NCI-H2196 treated with DMSO at 0.1 percent for 48 hours (cell line): ENCODE data around the gene MAD1L1.
"Not testable (repeated sequence)": the region's sequence is repeated elsewhere in the genome, so short reads cannot be mapped to it uniquely, and the experiment has no call there.

ENCODE experiments used
- DNase-seq: peaks from one replicate; lab custom pipeline; 2025; ENCODE audit not compliant: unreplicated experiment; lab: John Stamatoyannopoulos, UW

MAD1L1 gene

DNA sequence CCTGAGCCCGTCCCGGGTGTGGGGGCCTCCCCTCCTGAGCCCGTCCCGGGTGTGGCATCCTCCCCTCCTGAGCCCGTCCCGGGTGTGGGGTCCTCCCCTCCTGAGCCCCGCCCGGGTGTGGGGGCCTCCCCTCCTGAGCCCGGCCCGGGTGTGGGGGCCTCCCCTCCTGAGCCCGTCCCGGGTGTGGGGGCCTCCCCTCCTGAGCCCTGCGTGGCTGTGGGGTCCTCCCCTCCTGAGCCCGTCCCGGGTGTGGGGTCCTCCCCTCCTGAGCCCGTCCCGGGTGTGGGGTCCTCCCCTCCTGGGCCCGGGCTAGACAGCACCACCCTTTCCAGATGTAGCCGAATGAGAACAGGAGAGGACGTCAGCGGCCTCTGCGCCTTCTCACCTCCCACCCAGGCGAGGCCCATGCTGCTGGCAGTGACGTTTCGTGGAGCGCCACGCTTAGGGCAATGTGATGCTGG lies 405.2 kb downstream of the MAD1L1 start:
- not testable (repeated sequence) for DNase-seq

GRCh38 chr7:1826931-1827330 lies 405.8 kb downstream of the MAD1L1 start:
- DNase-seq = not testable (repeated sequence)

GRCh38 chr7:1825897-1826741 lies 406.6 kb downstream of the MAD1L1 start:
- no peak for DNase-seq

DNA sequence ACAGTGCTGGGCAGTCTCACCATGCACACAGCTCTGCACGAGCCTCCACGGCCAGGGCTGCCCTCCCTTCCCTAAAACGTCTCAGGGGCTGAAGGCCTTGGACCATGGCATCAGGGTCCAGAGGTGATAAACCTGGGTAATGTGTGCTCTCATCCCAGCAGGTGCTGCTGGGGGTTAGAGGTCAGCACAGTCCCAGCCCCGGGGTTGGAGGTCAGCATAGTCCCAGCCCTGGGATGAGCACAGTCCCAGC lies 407.2 kb downstream of the MAD1L1 start:
- DNase-seq = not testable (repeated sequence)

- DNase-seq = not testable (repeated sequence)
Observed at GRCh38 chr7:1824882-1825646, 407.7 kb downstream of the MAD1L1 start.

GRCh38 chr7:1824151-1824881 lies 408.4 kb downstream of the MAD1L1 start:
- not testable (repeated sequence) for DNase-seq

GRCh38 chr7:1823376-1824150 lies 409.2 kb downstream of the MAD1L1 start:
- no peak for DNase-seq

DNA sequence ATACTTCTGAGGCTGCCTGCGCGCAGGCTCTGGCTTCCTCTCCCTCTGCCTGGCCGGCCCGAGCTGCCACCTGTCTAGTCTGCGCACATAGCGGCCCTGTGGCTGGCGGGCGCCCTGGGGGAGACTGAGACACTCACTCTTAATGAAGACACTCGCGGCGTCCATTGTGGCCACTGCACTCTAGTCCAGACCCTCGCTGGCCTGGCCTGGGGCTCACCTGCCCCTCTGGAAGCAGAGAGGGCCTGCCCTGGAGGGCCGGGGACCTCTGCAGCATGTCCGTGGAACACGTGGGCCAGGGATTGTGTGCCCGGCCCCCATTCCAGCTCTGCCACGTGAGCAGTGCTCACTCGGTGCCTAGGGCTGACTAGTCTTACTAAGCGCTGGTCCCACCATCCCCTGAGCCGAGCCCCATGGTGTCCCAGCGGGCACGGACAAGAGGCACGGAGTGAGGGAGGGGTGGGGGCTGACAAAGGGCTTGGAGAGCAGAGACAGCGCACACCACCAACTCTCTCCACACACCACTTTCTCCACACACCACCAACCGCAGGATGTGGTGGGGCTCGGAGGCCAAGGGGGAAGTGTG lies 413.4 kb downstream of the MAD1L1 start:
- no peak for DNase-seq

GRCh38 chr7:1818575-1819258 lies 414.0 kb downstream of the MAD1L1 start:
- DNase-seq = no peak

GRCh38 chr7:1817061-1817712 lies 415.6 kb downstream of the MAD1L1 start:
- DNase-seq = no peak

DNA sequence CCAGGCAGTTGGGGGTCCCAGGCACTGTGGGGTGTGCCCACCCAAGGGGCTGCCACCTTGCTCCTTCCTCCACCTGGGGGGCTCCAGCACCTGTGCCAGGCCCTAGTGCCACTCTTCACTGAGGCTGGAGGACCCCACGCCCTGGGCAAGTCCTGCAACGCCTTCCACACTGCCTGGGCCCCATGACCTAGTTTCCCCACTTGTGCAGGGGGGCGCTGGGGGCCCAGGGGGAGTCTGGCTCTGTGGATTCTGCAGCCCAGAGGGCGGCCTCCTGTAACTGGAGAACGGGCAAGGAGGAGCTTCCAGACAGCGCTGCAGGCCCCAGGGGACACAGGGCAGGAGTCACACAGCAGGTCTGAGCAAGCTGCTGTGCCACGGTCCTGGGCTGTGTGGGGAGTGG lies 416.3 kb downstream of the MAD1L1 start:
- not testable (repeated sequence) for DNase-seq

DNA sequence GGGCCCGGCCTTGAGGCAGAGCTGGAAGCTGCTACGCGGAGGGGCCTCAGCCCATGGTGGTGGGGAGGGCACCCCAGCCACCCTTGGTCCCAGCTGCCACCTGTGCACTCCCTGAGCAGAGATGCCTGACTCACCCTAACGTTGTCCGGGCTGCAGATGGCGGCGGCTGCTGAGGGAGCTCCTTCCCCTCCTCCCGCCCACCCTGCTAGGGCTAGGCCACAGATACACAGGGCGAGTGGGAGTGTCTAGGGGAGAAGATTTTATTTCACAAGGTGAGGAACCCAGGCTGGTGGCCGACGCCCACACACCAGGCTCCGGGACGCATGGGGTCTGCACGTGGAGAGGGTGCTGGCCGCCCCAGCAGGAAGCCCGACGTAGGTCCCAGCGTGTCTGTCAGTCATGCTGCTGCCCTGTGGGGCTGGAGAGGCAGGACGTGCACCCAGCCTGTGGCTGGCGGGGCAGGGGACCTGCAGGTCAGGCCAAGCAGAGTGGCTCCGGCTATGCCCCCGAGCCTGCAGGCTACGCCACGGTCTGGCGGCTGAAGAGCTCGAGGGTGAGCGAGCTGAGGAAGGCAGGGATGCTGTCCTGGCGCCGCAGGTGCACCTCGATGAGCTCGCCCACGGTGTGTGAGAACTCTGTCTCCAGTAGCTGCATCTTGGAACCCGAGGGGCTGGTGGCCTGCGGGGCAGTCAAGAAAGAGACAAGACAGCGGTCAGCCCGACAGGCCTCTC lies 417.0 kb downstream of the MAD1L1 start:
- not testable (repeated sequence) for DNase-seq

DNA sequence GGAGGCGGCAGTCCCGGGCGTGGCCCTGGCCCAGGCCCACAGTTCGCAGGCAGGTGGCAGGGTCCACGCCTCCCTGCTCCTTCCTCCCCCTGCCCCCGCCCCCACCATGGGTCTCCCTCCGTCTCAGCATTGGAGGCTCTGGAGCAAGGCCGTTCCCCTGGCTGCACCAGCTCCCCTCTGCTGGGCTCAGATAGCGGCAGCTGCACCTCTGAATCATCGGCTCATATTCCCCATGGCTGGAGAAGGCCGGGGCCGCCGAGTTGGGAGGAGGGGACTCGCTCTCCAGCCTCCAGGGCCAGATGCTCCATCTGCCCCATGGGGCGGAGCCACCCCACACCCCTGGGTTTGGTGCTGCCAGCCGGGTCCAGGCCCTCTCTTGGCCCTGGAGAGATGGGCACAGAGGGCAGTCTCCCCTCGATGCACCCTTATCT lies 417.7 kb downstream of the MAD1L1 start:
- DNase-seq = peak; percentile 48

- no peak for DNase-seq
Observed at GRCh38 chr7:1814089-1814811, 418.5 kb downstream of the MAD1L1 start.

- no peak for DNase-seq
Observed at GRCh38 chr7:1813394-1814088, 419.2 kb downstream of the MAD1L1 start.

DNA sequence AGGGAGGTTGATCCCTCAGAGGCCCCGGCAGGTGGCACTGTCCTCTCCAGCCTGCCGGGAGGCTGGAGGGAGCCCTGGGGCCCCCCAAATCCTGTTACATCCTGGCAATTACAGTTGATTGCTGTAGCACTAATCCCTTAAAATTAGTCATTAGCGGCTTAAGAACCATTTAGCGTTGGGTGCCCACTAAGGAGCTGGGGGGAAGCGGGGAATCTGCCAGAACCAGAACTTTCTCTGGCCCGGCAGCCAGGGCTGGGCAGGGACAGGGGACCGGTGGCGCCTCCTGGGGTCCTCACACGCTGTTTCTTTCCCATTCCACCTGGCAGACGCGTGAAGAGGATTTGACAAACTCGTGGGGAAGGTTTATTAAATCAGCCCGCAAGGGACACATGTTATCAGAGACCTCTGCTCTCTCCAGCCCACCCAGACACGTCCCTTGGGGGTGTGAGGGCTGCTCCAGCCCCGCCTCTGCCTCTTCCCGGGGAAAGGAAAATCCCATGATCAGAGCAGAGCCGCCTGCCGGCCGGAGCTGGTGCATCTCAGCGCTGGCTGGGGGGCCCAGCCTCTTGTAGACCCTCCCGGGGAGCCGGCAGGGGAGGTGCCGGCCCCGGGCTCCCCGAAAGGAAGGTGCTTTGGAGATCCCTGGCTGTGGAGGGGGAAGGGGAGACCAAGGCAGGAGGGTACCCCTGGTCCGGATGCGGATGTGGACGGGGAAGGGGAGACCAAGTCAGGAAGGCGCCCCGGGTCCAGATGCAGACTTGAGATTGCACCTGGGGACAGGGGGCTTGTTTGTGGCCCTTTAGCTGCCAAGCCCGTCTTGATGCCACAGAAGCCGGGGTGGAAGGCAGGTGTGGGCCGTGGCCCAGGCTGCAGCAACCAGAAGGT lies 420.0 kb downstream of the MAD1L1 start:
- DNase-seq = no peak
